Gastroesophageal sphincter (tissue), 3 donors: ENCODE measurements around the gene SLC25A48.

ENCODE experiments used
- EP300 ChIP-seq: sonication (generic); formaldehyde crosslinking; IDR thresholded peaks from one replicate; pipeline ENCODE4 v1.6.1; 2017; ENCODE audit warnings: antibody characterized with exemption, mild to moderate bottlenecking
- POLR2A ChIP-seq, 2 donors: fragments of 450-650 bp; IDR thresholded peaks; one replicate each; pipeline ENCODE4 v1.6.1; 2017; ENCODE audit warnings: antibody characterized with exemption in 2 of 2, mild to moderate bottlenecking in 2 of 2, moderate library complexity in 1 of 2
- POLR2AphosphoS5 ChIP-seq: sonication (generic); formaldehyde crosslinking; IDR thresholded peaks from one replicate; pipeline ENCODE4 v1.6.1; 2017; ENCODE audit warnings: antibody characterized with exemption
- TF ChIP-seq, protein P1 (sequence below), 4 experiments: fragments of 200-600 bp in 2 of 4; fragments of 450-650 bp in 2 of 4; sonication (generic) in 1 of 4; IDR thresholded peaks; one replicate each; pipeline ENCODE4 v1.5.1; 2017 to 2019; ENCODE audit warnings: antibody characterized with exemption in 4 of 4, mild to moderate bottlenecking in 2 of 4, moderate library complexity in 2 of 4

DNA sequence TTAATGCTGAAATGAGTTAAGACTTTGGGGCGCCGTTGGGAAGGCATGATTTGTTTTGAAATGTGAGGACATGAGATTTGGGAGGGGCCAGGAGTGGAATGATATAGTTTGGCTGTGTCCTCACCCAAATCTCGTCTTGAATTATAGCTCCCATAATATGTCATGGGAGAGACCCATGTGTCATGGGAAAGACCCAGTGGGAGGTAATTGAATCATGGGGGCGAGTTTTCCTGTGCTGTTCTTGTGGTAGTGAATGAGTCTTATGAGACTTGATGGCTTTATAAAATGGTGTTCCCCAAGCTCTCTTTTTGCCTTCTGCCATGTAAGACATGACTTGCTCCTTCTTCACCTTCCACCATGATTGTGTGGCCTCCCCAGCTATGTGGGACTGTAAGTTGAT is 5.1 kb downstream of the SLC25A48 start:
- no peak for TF ChIP-seq EP300
- no peak for TF ChIP-seq POLR2A (IDR thresholded peaks at IDR 0.05)
- TF ChIP-seq, protein P1, sequence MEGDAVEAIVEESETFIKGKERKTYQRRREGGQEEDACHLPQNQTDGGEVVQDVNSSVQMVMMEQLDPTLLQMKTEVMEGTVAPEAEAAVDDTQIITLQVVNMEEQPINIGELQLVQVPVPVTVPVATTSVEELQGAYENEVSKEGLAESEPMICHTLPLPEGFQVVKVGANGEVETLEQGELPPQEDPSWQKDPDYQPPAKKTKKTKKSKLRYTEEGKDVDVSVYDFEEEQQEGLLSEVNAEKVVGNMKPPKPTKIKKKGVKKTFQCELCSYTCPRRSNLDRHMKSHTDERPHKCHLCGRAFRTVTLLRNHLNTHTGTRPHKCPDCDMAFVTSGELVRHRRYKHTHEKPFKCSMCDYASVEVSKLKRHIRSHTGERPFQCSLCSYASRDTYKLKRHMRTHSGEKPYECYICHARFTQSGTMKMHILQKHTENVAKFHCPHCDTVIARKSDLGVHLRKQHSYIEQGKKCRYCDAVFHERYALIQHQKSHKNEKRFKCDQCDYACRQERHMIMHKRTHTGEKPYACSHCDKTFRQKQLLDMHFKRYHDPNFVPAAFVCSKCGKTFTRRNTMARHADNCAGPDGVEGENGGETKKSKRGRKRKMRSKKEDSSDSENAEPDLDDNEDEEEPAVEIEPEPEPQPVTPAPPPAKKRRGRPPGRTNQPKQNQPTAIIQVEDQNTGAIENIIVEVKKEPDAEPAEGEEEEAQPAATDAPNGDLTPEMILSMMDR (IDR thresholded peaks at IDR 0.05) = no peak
- TF ChIP-seq POLR2AphosphoS5 = no peak
